SK-N-SH treated with all-trans-retinoic acid at 6 μM for 48 hours (cell line): ENCODE data around the gene BARHL1.

ENCODE experiments used
- ARNTL ChIP-seq: fragments of 450-650 bp; formaldehyde crosslinking; IDR thresholded peaks from 2 replicates; pipeline ENCODE4 v1.5.0; 2020; ENCODE audit warnings: low read depth, mild to moderate bottlenecking, moderate library complexity, borderline replicate concordance
- BACH2 ChIP-seq: fragments of 250-450 bp; sonication (Bioruptor Pico); IDR thresholded peaks from 2 replicates; pipeline ENCODE4 v1.9.0; 2021; ENCODE audit warnings: mild to moderate bottlenecking, borderline replicate concordance
- CSDC2 ChIP-seq: fragments of 250-450 bp; sonication (Bioruptor Pico); IDR thresholded peaks from 2 replicates; pipeline ENCODE4 v1.5.0; 2020; ENCODE audit warnings: mild to moderate bottlenecking, moderate library complexity
- GLIS3 ChIP-seq: fragments of 250-450 bp; sonication (Bioruptor Pico); IDR thresholded peaks from 2 replicates; pipeline ENCODE4 v1.5.0; 2020; ENCODE audit warnings: mild to moderate bottlenecking, moderate library complexity
- ISL1 ChIP-seq: fragments of 250-450 bp; sonication (Bioruptor Pico); IDR thresholded peaks from 2 replicates; pipeline ENCODE4 v2.1.2; 2022; ENCODE audit warnings: mild to moderate bottlenecking, moderate library complexity
- RARB ChIP-seq: fragments of 250-450 bp; sonication (Bioruptor Pico); IDR thresholded peaks from 2 replicates; pipeline ENCODE4 v1.8.0; 2021; ENCODE audit warnings: mild to moderate bottlenecking, moderate library complexity
- ZC3H10 ChIP-seq: fragments of 250-450 bp; sonication (Bioruptor Pico); IDR thresholded peaks from 2 replicates; pipeline ENCODE4 v1.5.1; 2021; ENCODE audit warnings: mild to moderate bottlenecking, moderate library complexity
- ZNF565 ChIP-seq: fragments of 450-650 bp; formaldehyde crosslinking; conservative IDR thresholded peaks from 2 replicates; pipeline ENCODE4 v1.5.0; 2020; ENCODE audit warnings: low read depth, mild to moderate bottlenecking, moderate library complexity
- ZNF70 ChIP-seq: fragments of 450-650 bp; formaldehyde crosslinking; IDR thresholded peaks from 2 replicates; pipeline ENCODE4 v1.5.0; 2020; ENCODE audit warnings: mild to moderate bottlenecking, moderate library complexity
- TF ChIP-seq, protein P1 (sequence below): fragments of 250-450 bp; sonication (Bioruptor Pico); IDR thresholded peaks from 2 replicates; pipeline ENCODE4 v1.8.0; 2020; ENCODE audit warnings: mild to moderate bottlenecking, moderate library complexity, borderline replicate concordance
- TF ChIP-seq, protein P2 (sequence below): fragments of 250-450 bp; sonication (Bioruptor Pico); IDR thresholded peaks from 2 replicates; pipeline ENCODE4 v1.8.0; 2021; ENCODE audit warnings: low read depth, mild to moderate bottlenecking, moderate library complexity, borderline replicate concordance
- TF ChIP-seq, protein P3 (sequence below): fragments of 250-450 bp; sonication (Bioruptor Pico); IDR thresholded peaks from 2 replicates; pipeline ENCODE4 v1.5.0; 2020; ENCODE audit warnings: mild to moderate bottlenecking, moderate library complexity

DNA sequence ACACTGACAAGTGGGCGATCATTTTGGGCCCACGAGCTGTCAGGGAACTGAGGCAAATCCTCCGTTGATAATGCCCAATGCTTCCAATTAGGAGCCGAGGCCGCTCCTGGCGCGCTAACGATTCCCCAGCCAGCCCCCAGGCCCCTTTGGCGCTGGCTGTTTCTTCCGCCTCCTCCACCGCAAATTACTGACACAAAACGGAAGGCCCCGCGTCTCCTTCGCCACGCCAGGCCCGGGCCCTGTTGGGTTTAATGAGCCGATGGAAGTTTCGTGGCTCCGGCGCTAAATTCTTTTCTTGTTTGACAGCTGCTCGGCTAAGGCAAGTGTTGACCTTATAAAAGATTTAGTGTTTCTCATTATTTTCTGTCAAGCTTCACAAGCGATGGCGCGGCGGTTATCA, 25.7 kb upstream of the BARHL1 start:
- TF ChIP-seq, protein P1, sequence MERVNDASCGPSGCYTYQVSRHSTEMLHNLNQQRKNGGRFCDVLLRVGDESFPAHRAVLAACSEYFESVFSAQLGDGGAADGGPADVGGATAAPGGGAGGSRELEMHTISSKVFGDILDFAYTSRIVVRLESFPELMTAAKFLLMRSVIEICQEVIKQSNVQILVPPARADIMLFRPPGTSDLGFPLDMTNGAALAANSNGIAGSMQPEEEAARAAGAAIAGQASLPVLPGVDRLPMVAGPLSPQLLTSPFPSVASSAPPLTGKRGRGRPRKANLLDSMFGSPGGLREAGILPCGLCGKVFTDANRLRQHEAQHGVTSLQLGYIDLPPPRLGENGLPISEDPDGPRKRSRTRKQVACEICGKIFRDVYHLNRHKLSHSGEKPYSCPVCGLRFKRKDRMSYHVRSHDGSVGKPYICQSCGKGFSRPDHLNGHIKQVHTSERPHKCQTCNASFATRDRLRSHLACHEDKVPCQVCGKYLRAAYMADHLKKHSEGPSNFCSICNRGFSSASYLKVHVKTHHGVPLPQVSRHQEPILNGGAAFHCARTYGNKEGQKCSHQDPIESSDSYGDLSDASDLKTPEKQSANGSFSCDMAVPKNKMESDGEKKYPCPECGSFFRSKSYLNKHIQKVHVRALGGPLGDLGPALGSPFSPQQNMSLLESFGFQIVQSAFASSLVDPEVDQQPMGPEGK: no peak
- TF ChIP-seq GLIS3 (CRISPR knock-in tag) (no peak), RARB (no peak), ZNF565 (no peak), CSDC2 (no peak), ARNTL (CRISPR knock-in tag) (no peak), BACH2 (CRISPR knock-in tag) (no peak), ZNF70 (CRISPR knock-in tag) (no peak), ISL1 (no peak), ZC3H10 (CRISPR knock-in tag) (no peak)
- TF ChIP-seq, protein P2, sequence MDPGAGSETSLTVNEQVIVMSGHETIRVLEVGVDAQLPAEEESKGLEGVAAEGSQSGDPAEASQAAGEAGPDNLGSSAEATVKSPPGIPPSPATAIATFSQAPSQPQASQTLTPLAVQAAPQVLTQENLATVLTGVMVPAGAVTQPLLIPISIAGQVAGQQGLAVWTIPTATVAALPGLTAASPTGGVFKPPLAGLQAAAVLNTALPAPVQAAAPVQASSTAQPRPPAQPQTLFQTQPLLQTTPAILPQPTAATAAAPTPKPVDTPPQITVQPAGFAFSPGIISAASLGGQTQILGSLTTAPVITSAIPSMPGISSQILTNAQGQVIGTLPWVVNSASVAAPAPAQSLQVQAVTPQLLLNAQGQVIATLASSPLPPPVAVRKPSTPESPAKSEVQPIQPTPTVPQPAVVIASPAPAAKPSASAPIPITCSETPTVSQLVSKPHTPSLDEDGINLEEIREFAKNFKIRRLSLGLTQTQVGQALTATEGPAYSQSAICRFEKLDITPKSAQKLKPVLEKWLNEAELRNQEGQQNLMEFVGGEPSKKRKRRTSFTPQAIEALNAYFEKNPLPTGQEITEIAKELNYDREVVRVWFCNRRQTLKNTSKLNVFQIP (CRISPR knock-in tag): no peak
- TF ChIP-seq, protein P3, sequence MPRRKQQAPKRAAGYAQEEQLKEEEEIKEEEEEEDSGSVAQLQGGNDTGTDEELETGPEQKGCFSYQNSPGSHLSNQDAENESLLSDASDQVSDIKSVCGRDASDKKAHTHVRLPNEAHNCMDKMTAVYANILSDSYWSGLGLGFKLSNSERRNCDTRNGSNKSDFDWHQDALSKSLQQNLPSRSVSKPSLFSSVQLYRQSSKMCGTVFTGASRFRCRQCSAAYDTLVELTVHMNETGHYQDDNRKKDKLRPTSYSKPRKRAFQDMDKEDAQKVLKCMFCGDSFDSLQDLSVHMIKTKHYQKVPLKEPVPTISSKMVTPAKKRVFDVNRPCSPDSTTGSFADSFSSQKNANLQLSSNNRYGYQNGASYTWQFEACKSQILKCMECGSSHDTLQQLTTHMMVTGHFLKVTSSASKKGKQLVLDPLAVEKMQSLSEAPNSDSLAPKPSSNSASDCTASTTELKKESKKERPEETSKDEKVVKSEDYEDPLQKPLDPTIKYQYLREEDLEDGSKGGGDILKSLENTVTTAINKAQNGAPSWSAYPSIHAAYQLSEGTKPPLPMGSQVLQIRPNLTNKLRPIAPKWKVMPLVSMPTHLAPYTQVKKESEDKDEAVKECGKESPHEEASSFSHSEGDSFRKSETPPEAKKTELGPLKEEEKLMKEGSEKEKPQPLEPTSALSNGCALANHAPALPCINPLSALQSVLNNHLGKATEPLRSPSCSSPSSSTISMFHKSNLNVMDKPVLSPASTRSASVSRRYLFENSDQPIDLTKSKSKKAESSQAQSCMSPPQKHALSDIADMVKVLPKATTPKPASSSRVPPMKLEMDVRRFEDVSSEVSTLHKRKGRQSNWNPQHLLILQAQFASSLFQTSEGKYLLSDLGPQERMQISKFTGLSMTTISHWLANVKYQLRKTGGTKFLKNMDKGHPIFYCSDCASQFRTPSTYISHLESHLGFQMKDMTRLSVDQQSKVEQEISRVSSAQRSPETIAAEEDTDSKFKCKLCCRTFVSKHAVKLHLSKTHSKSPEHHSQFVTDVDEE (CRISPR knock-in tag): no peak
